Muscle layer of colon (tissue), 2 donors: ENCODE results near the gene ARHGEF16.

Experiments
- H3K27ac ChIP-seq: one replicate; pipeline ENCODE4 v1.7.0; 2013; ENCODE audit warnings: low read depth, mild to moderate bottlenecking, low read length, moderate library complexity
- H3K27me3 ChIP-seq, 2 donors: one replicate each; pipeline ENCODE4 v1.7.0; 2013; ENCODE audit warnings: low read length in 2 of 2, mild to moderate bottlenecking in 2 of 2; ENCODE audit not compliant: insufficient read depth in 2 of 2, control insufficient read depth in 1 of 2
- H3K36me3 ChIP-seq: one replicate; pipeline ENCODE4 v1.7.0; 2013; ENCODE audit warnings: mild to moderate bottlenecking, low read length; ENCODE audit not compliant: insufficient read depth
- H3K4me1 ChIP-seq: one replicate; pipeline ENCODE4 v1.7.0; 2013; ENCODE audit warnings: mild to moderate bottlenecking, low read length; ENCODE audit not compliant: insufficient read depth
- H3K4me3 ChIP-seq, 2 donors: one replicate each; pipeline ENCODE4 v1.7.0; 2013; ENCODE audit warnings: low read length in 2 of 2, low read depth in 1 of 2, mild to moderate bottlenecking in 1 of 2, moderate library complexity in 1 of 2
- H3K9ac ChIP-seq: one replicate; pipeline ENCODE4 v1.7.0; 2013; ENCODE audit warnings: low read length
- H3K9me3 ChIP-seq: one replicate; pipeline ENCODE4 v1.7.0; 2013; ENCODE audit warnings: mild to moderate bottlenecking, low read length
- donor health status: abdominal sarcoma.
- donor health status: Adenocarcinoma of cecum.

Gene ARHGEF16

GRCh38 chr1:3453891-3454810, at the start of gene ARHGEF16:
Gene ARHGEF16, plus strand, starts transcription at chr1:3454665. Its CDS starts 8,420 bp downstream, at chr1:3463085.
- no peaks in the 10 kb centered on the region for H3K4me1 ChIP-seq
- H3K27ac ChIP-seq: no peak within 1 kb of the TSS
- no peak within 1 kb of the TSS for H3K9ac ChIP-seq
- peaks cover 16 to 43% of the 10 kb centered on the region in 2 donors for H3K27me3 ChIP-seq
- no peak within 1 kb of the TSS for H3K4me3 ChIP-seq
- no peaks in the 10 kb centered on the region for H3K9me3 ChIP-seq
- no peaks in the 10 kb centered on the region for H3K36me3 ChIP-seq

- Histone ChIP-seq H3K9ac (no peak overlapping the region), H3K27me3 (peaks cover 0 to 70% of the 10 kb centered on the region in 2 donors), H3K4me1 (peaks cover 8% of the 10 kb centered on the region), H3K36me3 (no peaks in the 10 kb centered on the region), H3K4me3 (no peak overlapping the region), H3K9me3 (no peaks in the 10 kb centered on the region), H3K27ac (no peak overlapping the region)
These were observed 49.7 kb upstream of the ARHGEF16 start for GRCh38 chr1:3404801-3405200.

DNA sequence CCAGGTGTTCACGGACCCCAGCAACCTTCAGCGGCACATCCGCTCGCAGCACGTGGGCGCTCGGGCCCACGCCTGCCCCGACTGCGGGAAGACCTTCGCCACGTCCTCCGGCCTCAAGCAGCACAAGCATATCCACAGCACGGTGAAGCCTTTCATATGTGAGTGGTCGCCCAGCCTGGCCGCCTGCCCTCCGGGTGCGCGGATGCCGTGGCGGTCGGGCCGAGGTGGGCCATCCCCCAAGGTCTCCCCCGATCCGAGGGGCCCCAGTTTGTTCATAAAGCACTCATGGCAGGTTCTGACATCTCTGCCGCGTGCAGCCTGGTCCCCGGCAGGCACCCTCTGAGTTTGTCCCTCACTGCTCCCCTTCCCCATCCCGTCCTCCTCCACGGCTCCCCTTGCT, 49.0 kb upstream of the ARHGEF16 start:
- no peaks in the 10 kb centered on the region for H3K9me3 ChIP-seq
- no peak overlapping the region for H3K4me3 ChIP-seq
- peaks cover 0 to 68% of the 10 kb centered on the region in 2 donors for H3K27me3 ChIP-seq
- H3K9ac ChIP-seq: no peak overlapping the region
- H3K4me1 ChIP-seq: peaks cover 10% of the 10 kb centered on the region
- H3K36me3 ChIP-seq: no peaks in the 10 kb centered on the region
- H3K27ac ChIP-seq: no peak overlapping the region

DNA sequence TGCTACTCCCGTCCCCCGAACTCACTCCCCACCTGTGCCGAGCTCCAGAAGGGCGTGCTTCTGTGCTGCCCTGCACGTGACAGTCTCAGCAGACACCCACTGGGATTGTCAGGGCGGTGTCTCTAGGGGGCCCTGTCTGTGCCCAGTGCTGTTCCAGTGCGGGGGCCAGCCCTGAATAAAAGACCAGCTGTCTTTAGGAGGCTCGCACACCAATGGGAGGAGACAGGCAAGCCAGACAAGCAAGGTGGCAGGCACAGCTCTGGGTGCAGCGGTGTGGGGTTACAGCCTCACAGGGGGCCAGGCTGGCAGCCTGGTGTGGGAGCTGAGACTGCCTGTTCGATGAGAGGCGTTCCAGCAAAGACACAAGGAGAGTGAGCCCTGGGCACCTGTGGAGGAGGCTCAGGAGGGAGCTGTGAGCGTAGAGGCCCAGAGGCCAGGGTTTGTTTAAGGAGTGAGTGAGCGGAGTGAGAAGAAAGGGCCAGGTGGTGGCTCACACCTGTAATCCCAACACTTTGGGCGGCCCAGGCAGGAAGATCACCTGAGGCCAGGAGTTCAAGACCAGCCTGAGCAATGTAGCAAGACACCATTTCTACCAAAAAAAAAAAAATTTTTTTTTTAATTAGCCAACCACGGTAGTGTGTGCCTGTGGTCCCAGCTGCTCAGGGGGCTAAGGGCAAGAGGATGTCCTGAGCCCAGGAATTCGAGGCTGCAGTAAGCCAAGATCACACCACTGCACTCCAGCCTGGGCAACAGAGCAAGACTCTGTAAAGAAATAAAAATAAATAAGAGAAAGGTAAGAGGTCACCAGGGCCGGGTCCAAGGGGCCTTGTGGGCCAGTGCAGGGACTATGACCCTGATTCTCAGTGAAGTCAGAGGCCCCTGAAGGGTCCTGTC, 48.2 kb upstream of the ARHGEF16 start:
- Histone ChIP-seq H3K27me3 (peaks cover 0 to 60% of the 10 kb centered on the region in 2 donors), H3K27ac (no peak overlapping the region), H3K4me1 (peaks cover 10% of the 10 kb centered on the region), H3K9ac (no peak overlapping the region), H3K36me3 (no peaks in the 10 kb centered on the region), H3K4me3 (no peak overlapping the region), H3K9me3 (no peaks in the 10 kb centered on the region)

DNA sequence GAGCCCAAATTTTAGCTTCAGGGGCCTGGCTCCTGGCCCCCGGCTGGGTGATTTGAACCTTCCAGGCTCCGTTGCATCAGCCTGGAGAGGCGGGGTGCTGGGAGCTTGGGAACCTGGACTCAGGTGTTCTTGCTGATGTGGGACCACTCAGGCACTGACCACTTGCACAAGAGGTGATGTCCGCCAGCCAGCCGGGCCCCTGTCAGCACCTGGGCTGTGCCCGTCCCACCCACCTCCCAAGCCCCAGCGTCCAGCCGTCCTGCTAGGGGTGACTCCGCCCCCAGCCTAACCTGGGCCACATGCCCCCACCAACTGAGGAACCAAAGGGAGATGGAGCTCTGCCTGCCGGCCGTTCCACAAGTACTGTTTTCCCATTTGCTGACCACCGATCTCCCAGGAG, 47.4 kb upstream of the ARHGEF16 start:
- H3K27me3 ChIP-seq: peaks cover 0 to 56% of the 10 kb centered on the region in 2 donors
- H3K9ac ChIP-seq: no peak overlapping the region
- H3K9me3 ChIP-seq: no peaks in the 10 kb centered on the region
- H3K4me3 ChIP-seq: no peak overlapping the region
- H3K27ac ChIP-seq: no peak overlapping the region
- no peaks in the 10 kb centered on the region for H3K36me3 ChIP-seq
- H3K4me1 ChIP-seq: peaks cover 10% of the 10 kb centered on the region

DNA sequence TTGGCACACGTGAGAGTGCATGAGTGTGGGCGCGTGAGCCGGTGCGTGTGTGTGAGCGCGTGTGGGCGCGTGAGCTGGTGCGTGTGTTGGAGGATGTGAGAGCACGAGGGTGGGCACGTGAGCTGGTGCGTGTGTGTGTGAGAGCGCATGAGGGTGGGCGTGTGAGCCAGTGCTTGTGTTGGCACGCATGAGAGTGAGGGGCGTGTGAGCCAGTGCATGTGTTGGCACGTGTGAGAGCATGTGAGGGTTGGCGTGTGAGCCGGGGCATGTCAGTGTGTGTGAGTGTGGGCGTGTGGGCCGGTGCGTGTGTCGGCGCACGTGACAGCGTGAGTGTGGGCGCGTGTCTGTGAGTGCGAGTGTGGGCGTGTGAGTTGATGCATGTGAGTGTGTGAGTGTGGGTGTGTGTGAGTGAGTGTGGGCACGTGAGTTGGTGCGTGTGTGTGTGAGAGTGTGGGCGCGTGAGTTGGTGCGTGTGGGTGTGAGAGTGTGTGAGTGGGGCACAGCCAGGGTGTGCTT, 45.7 kb upstream of the ARHGEF16 start:
- Histone ChIP-seq H3K36me3 (no peaks in the 10 kb centered on the region), H3K4me1 (peaks cover 6% of the 10 kb centered on the region), H3K9ac (no peak overlapping the region), H3K27ac (no peak overlapping the region), H3K4me3 (no peak overlapping the region), H3K9me3 (no peaks in the 10 kb centered on the region), H3K27me3 (peaks cover 0 to 54% of the 10 kb centered on the region in 2 donors)

DNA sequence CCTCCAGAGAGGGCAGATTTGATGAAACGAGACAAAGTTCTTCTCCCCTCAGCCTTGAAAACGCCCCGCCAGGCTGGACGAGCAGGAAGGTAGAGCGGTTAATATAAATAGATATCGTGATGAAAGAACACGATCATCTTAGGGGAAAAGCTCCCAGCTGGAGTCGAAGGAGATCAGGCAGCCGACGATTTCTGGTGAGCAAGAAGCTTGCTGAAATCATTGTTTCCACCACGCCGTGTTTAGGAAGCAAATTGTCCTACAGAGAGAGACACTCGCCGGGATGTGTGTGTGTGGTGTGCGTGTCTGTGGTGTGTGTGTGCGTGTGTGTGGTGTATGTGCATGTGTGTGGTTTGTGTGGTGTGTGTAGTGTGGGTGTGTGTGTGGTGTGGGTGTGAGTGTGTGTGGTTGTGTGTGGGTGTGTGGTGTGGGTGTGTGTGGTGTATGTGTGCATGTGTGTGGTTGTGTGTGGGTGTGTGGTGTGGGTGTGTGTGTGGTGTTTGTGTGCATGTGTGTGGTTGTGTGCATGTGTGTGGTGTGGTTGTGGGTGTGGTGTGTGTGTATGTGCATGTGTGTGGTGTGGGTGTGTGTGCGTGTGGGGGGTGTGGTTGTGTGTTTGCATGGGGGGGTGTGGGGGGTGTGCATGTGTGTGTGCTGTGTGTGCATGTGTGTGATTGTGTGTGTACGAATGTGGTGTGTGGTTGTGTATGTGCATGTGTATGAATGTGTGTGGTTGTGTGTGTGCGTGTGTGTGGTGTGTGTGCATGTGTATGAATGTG, 44.9 kb upstream of the ARHGEF16 start:
- Histone ChIP-seq H3K4me3 (no peak overlapping the region), H3K27ac (no peak overlapping the region), H3K4me1 (peaks cover 6% of the 10 kb centered on the region), H3K9ac (no peak overlapping the region), H3K9me3 (no peaks in the 10 kb centered on the region), H3K36me3 (no peaks in the 10 kb centered on the region), H3K27me3 (peaks cover 0 to 52% of the 10 kb centered on the region in 2 donors)

GRCh38 chr1:3410142-3410925, 44.1 kb upstream of the ARHGEF16 start:
- no peak overlapping the region for H3K4me3 ChIP-seq
- no peak overlapping the region for H3K9ac ChIP-seq
- H3K27ac ChIP-seq: no peak overlapping the region
- H3K4me1 ChIP-seq: peaks cover 6% of the 10 kb centered on the region
- H3K36me3 ChIP-seq: no peaks in the 10 kb centered on the region
- H3K9me3 ChIP-seq: no peaks in the 10 kb centered on the region
- peaks cover 0 to 54% of the 10 kb centered on the region in 2 donors for H3K27me3 ChIP-seq

DNA sequence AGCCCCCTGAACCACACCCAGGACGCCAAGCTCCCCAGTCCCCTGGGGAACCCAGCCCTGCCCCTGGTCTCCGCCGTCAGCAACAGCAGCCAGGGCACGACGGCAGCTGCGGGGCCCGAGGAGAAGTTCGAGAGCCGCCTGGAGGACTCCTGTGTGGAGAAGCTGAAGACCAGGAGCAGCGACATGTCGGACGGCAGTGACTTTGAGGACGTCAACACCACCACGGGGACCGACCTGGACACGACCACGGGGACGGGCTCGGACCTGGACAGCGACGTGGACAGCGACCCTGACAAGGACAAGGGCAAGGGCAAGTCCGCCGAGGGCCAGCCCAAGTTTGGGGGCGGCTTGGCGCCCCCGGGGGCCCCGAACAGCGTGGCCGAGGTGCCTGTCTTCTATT, 42.7 kb upstream of the ARHGEF16 start:
- Histone ChIP-seq H3K9ac (no peak overlapping the region), H3K4me3 (no peak overlapping the region), H3K9me3 (peaks cover 4% of the 10 kb centered on the region), H3K27ac (no peak overlapping the region), H3K36me3 (no peaks in the 10 kb centered on the region), H3K27me3 (peaks cover 0 to 55% of the 10 kb centered on the region in 2 donors), H3K4me1 (peaks cover 6% of the 10 kb centered on the region)

DNA sequence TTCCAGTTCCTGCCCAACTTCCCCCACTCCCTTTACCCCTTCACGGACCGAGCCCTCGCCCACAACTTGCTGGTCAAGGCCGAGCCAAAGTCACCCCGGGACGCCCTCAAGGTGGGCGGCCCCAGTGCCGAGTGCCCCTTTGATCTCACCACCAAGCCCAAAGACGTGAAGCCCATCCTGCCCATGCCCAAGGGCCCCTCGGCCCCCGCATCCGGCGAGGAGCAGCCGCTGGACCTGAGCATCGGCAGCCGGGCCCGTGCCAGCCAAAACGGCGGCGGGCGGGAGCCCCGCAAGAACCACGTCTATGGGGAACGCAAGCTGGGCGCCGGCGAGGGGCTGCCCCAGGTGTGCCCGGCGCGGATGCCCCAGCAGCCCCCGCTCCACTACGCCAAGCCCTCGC, 42.1 kb upstream of the ARHGEF16 start:
- no peaks in the 10 kb centered on the region for H3K36me3 ChIP-seq
- H3K9ac ChIP-seq: no peak overlapping the region
- no peak overlapping the region for H3K27ac ChIP-seq
- H3K4me3 ChIP-seq: no peak overlapping the region
- peaks cover 10% of the 10 kb centered on the region for H3K9me3 ChIP-seq
- peaks cover 6% of the 10 kb centered on the region for H3K4me1 ChIP-seq
- peaks cover 0 to 55% of the 10 kb centered on the region in 2 donors for H3K27me3 ChIP-seq
